Posterior cingulate gyrus (tissue), 11 donors: Measurements from ENCODE around the gene GDPD5.

Source experiments
- DNase-seq, 10 donors: peaks; one replicate each; pipeline versions ENCODE4 v3.0.0 to v3.0.0-alpha.2; 2020 to 2021; ENCODE audit warnings: mixed read lengths in 3 of 10
- intact Hi-C: fragments of 100-400 bp; cut with DNase I; formaldehyde crosslinking; loops from one replicate; pipeline ENCODE4 v1.15.1; 2023

The GDPD5 gene

GRCh38 chr11:75476739-75477613, 48.8 kb downstream of the GDPD5 start:
- intact Hi-C loops = no loop called here
- peak in 1 of 10 donors; percentile 50 for DNase-seq

- intact Hi-C loops = no loop called here
- peak in 1 of 10 donors; percentile 57 for DNase-seq
Measured at GRCh38 chr11:75475767-75476650, 49.7 kb downstream of the GDPD5 start.

- peak in 4 of 10 donors; percentile 21 to 88 (median 52) for DNase-seq
Measured at GRCh38 chr11:75474878-75475766, 50.6 kb downstream of the GDPD5 start.

GRCh38 chr11:75474240-75474639, 51.5 kb downstream of the GDPD5 start:
- intact Hi-C loops = no loop called here
- peak in 1 of 10 donors; percentile 0 for DNase-seq

More at GRCh38 chr11:75474878-75475766, 50.6 kb downstream of the GDPD5 start:
- intact Hi-C loops = no loop called here

- intact Hi-C loops = no loop called here
Measured at GRCh38 chr11:75473684-75474083, 52.1 kb downstream of the GDPD5 start.

GRCh38 chr11:75472081-75472732, 53.5 kb downstream of the GDPD5 start:
- peak in 2 of 10 donors; percentile 15 to 59 for DNase-seq
- intact Hi-C loops = no loop called here

More at GRCh38 chr11:75473684-75474083, 52.1 kb downstream of the GDPD5 start:
- peak in 1 of 10 donors; percentile 31 for DNase-seq

- DNase-seq = peak in 2 of 10 donors; percentile 13 to 22
- intact Hi-C loops = no loop called here
Measured at GRCh38 chr11:75471176-75471973, 54.4 kb downstream of the GDPD5 start.

- intact Hi-C loops = no loop called here
- no peak for DNase-seq
Measured at GRCh38 chr11:75470476-75471080, 55.2 kb downstream of the GDPD5 start.

GRCh38 chr11:75469785-75470405, 55.8 kb downstream of the GDPD5 start:
- intact Hi-C loops = no loop called here
- peak in 1 of 10 donors; percentile 8 for DNase-seq

- peak in 2 of 10 donors; percentile 55 to 59 for DNase-seq
- intact Hi-C loops = no loop called here
Measured at GRCh38 chr11:75468534-75469340, 57.0 kb downstream of the GDPD5 start.

- intact Hi-C loops = no loop called here
- DNase-seq = peak in 2 of 10 donors; percentile 41 to 56
Measured at GRCh38 chr11:75467881-75468280, 57.9 kb downstream of the GDPD5 start.

GRCh38 chr11:75467311-75467710, 58.4 kb downstream of the GDPD5 start:
- intact Hi-C loops = no loop called here
- DNase-seq = peak in 2 of 10 donors; percentile 54 to 62

GRCh38 chr11:75465701-75466531, 59.8 kb downstream of the GDPD5 start:
- intact Hi-C loops = no loop called here
- peak in 2 of 10 donors; percentile 21 to 63 for DNase-seq

- peak in 1 of 10 donors; percentile 10 for DNase-seq
- intact Hi-C loops = no loop called here
Measured at GRCh38 chr11:75463106-75463774, 62.5 kb downstream of the GDPD5 start.

GRCh38 chr11:75462117-75462653, 63.6 kb downstream of the GDPD5 start:
- intact Hi-C loops = no loop called here
- DNase-seq = no peak
